Adrenal gland (tissue), 5 donors: ENCODE measurements around the gene VSIG10.

Experiments
- POLR2A ChIP-seq, 2 donors: fragments of 450-650 bp; IDR thresholded peaks; one replicate each; pipeline ENCODE4 v1.6.1; 2017; ENCODE audit warnings: antibody characterized with exemption in 2 of 2, mild to moderate bottlenecking in 2 of 2, moderate library complexity in 1 of 2
- TF ChIP-seq, protein P1 (sequence below), 6 experiments: fragments of 450-650 bp in 4 of 6; fragments of 200-600 bp in 2 of 6; sonication (generic) in 1 of 6; IDR thresholded peaks; 1 replicate in 5 of 6; 2 replicates in 1 of 6; pipeline versions ENCODE4 v1.5.1 to v1.8.0; 2016 to 2021; ENCODE audit warnings: antibody characterized with exemption in 6 of 6, mild to moderate bottlenecking in 2 of 6, moderate library complexity in 1 of 6
- donor health status: DM: no; HTN: no; CAD: no.

DNA sequence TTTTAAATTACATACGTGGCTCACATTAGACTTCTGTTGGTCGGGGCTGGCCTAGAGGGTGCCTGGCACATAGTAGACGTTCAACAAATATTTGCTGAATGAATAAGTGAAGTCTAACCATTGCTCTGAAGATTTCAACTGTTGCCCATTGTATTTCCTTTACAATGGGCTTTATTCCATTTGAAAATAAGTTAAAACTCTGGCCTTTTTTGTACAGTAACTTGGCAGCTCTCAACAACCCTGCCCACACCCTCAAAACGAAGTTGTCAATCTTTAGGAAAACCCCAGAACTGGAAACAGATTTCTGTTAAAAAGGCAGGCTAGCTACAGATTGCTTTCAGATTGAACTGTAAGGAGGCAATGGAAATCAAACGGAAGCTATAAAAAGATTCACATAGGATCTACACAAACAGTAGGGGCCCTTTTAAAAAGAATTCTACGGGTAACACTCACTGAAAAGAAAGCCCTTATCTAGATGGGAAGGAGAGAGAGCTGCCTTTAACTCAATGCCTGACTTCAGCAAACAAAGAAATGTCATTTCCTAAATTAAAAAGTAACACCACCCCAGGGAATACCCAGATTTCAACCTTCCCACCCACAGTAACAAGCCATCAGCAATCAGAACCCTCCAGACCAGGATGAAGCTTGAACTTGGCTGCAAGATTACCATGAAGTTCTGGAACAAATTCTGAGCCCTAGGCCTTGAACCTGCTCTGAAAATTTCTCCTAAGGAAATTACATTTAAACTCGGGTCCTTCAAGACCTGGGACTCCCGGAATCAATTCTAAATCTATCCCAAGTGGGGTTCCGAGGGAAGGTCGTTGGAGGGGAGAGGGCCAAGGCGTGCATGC, 44.2 kb downstream of the VSIG10 start:
- TF ChIP-seq, protein P1, sequence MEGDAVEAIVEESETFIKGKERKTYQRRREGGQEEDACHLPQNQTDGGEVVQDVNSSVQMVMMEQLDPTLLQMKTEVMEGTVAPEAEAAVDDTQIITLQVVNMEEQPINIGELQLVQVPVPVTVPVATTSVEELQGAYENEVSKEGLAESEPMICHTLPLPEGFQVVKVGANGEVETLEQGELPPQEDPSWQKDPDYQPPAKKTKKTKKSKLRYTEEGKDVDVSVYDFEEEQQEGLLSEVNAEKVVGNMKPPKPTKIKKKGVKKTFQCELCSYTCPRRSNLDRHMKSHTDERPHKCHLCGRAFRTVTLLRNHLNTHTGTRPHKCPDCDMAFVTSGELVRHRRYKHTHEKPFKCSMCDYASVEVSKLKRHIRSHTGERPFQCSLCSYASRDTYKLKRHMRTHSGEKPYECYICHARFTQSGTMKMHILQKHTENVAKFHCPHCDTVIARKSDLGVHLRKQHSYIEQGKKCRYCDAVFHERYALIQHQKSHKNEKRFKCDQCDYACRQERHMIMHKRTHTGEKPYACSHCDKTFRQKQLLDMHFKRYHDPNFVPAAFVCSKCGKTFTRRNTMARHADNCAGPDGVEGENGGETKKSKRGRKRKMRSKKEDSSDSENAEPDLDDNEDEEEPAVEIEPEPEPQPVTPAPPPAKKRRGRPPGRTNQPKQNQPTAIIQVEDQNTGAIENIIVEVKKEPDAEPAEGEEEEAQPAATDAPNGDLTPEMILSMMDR (IDR thresholded peaks at IDR 0.05), result no peak
- TF ChIP-seq POLR2A (IDR thresholded peaks at IDR 0.05), result no peak
